Raji (cell line): ENCODE data around the gene TWIST2.

Experiments
- POLR2A ChIP-seq: IDR thresholded peaks from 2 replicates; pipeline ENCODE4 v1.6.1; 2011; ENCODE audit warnings: low read depth, low read length, control low read depth; ENCODE audit not compliant: insufficient read depth

The TWIST2 gene

DNA sequence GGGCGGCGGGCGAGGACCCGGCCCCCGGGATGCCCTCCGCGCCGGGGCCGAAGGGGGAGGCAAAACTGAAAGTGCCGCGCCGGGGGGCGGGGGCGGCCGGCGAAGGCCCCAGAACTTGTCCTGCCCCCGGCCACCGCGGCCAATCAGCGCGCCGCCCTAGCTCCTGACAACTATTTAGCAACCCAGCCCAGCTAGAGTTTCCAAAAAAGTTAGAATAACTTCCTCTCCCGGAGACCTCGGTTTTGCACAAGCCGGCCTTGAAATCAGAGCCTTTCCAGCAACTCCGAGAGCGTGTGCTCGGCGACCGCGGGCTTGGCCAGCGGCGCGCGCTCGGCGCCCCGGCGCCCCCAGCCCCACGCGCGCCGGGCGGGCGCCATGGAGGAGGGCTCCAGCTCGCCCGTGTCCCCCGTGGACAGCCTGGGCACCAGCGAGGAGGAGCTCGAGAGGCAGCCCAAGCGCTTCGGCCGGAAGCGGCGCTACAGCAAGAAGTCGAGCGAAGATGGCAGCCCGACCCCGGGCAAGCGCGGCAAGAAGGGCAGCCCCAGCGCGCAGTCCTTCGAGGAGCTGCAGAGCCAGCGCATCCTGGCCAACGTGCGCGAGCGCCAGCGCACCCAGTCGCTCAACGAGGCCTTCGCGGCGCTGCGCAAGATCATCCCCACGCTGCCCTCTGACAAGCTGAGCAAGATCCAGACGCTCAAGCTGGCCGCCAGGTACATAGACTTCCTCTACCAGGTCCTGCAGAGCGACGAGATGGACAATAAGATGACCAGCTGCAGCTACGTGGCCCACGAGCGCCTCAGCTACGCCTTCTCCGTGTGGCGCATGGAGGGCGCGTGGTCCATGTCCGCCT lies at the start of gene TWIST2:
Gene TWIST2 (plus strand): TSS at position 245 of the 850 bp plus-strand sequence. CDS start 131 bp downstream, at position 376.
- TF ChIP-seq POLR2A = no peak

GRCh38 chr2:238801791-238802190 lies 46.1 kb upstream of the TWIST2 start:
- TF ChIP-seq POLR2A = no peak

- TF ChIP-seq POLR2A = no peak
Observed at GRCh38 chr2:238802957-238803356, 44.9 kb upstream of the TWIST2 start.

DNA sequence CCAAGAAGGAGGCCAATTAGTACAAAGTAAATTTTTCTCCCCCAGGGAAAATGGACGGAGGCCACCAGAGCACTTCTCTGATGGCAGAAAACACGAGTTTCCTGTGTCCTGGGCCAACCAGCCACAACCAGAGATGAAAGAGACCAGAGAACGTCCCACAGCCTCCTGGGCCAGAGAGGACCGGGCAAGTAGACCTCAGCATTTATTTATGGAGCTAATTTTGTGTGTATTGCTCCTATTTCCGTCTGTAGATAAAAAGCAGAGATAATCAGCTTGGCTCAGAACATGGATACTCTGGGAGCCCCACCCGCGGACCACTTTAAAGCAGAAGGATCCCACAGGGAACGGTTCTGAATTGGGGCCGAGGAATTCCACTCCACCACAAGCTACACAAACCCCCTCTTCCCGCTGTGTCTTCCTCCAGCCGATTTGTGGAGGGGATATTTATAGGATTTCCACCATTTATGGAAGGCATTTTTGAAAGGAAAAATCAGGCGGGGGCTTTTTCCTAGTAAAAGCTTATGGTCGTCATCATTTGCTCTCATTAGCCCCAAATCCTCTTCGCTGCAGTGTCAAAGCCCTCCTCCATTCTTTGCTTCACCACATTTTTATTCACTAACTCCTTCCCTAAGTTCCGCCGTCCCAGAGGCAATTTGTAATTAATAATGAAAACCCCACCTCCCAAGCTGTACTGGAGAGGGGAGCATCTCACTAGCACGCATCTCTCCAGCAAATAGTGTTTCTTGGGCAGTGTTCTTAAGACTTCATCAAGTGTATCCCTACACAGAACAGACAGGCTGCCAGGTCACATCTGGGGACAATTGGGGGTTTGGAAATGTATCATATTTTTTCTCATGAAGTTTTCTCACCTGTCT lies 43.7 kb upstream of the TWIST2 start:
- TF ChIP-seq POLR2A = no peak

- no peak for TF ChIP-seq POLR2A
Observed at GRCh38 chr2:238808761-238809160, 39.1 kb upstream of the TWIST2 start.

- TF ChIP-seq POLR2A = no peak
Observed at GRCh38 chr2:238810321-238810720, 37.6 kb upstream of the TWIST2 start.

GRCh38 chr2:238811293-238811692 lies 36.6 kb upstream of the TWIST2 start:
- no peak for TF ChIP-seq POLR2A

GRCh38 chr2:238811759-238812158 lies 36.1 kb upstream of the TWIST2 start:
- no peak for TF ChIP-seq POLR2A

DNA sequence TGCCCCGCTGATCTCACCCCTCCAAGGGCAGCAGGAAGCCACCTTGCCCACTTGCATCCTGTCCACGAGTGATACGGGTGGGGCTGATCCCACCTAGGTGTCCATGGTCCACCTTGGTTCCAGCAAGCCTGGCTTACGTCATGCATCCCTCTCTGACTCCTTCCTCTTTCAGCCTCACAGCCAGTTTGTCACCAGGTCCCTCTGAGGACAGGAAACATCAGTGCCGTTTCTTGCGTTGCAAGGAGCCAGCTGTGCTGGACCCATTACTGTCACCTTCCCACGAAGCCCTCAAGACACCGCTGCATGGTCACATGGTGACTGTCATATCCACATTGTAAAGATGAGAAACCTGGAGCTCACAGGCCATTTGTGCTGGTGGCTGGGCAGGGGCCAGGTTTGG lies 34.8 kb upstream of the TWIST2 start:
- no peak for TF ChIP-seq POLR2A

GRCh38 chr2:238814815-238815214 lies 33.1 kb upstream of the TWIST2 start:
- TF ChIP-seq POLR2A = no peak

- no peak for TF ChIP-seq POLR2A
Observed at GRCh38 chr2:238816291-238816690, 31.6 kb upstream of the TWIST2 start.

DNA sequence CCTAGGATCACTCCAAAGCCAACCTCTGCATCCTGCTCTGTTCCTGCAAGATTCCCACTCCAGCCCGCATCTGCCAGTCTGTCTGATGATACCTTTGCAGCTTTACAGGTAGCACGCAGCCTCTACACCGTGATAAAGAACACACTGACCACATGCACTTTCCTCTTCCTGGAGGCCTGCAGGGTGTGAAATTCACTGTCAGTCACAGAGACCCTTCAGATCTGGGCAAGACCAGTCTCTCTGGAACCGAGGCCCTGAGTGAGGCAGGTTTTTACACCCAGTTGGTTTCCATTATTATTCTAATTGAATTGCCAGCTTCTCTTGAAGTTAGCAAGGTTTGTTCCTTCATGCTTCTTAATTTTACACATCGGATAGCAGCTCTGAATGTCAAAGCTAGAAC lies 30.5 kb upstream of the TWIST2 start:
- no peak for TF ChIP-seq POLR2A

DNA sequence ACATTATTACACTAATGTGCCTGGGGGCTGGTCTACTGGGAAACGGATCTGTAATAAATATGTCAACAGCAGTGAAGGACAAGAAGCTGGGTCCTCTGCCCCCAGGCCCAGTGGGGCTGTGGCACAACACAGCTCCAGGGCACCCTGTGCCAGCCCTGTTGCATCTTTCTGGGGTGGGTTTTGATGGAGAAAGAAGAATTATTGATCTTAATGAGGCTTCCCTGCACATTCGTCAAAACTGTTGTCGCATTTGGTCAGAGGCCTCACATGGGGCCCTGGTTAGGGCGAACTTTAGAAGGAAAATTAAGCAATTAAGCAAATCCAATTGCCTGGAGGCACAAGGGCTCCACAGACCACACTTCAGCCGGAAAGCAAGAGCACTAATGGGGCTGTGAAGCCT lies 30.0 kb upstream of the TWIST2 start:
- TF ChIP-seq POLR2A = no peak

DNA sequence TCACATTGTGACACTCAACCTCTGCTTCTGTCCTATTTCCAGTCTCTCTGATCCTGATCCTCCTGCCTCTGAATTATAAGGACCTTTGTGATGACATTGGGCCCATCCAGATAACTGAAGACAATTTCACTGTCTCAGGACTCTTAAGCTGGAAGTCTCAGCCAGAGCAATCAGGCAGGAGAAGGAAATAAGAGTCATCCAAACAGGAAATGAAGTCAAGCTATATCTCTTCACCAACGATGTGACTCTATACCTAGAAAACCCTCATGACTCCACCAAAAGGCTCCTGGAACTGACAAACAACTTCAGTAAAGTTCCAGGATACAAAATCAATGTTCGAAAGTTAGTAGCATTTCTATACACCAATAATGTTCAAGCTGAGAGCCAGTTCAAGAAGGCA lies 29.3 kb upstream of the TWIST2 start:
- no peak for TF ChIP-seq POLR2A

DNA sequence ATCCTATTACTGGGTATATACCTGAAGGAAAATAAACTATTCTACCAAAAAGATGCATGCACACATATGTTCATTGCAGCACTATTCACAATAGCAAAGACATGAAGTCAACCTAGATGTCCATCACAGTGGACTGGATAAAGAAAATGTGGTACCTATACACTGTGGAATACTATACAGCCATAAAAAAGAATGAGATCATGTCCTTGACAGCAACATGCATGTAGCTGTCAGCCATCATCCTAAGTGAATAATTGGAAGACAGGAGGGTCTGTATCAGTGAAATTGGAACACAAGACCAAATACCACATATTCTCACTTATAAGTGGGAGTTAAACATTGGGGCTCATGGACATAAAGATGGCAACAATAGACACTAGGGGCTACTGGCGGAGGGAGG lies 27.7 kb upstream of the TWIST2 start:
- no peak for TF ChIP-seq POLR2A

DNA sequence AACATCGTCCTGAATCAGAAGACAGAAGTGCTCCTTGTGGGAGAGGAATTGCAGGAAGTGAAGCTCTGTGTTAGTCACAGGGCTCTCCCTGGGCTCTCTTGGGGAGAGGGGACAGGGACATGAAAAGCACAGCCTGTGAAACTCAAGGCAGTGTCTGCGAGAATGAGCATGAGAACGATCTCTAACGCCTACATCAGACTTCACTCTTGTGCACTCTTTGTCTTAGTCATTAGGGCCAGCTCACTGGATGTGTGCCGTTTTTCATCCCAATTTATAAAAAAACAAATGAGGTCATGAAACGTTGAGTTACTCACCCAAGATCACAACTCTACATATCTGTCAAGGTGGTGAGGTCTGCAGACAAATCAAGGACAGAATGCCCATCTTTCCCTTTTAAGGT lies 27.0 kb upstream of the TWIST2 start:
- TF ChIP-seq POLR2A = no peak
